ENCODE data around the gene CCDC51.

Gene CCDC51

GRCh38 chr3:48405971-48406370, 33.9 kb downstream of the CCDC51 start:
- CTCF ChIA-PET, result interaction anchor here (16.0 kb wide), 1 partner anchor 24 kb away, joined by 749 read pairs; the partner anchor contains the start of gene PLXNB1
- DNase-seq (ENCODE audit: low read depth, low spot score), result no peak
- TF ChIP-seq, protein P1, sequence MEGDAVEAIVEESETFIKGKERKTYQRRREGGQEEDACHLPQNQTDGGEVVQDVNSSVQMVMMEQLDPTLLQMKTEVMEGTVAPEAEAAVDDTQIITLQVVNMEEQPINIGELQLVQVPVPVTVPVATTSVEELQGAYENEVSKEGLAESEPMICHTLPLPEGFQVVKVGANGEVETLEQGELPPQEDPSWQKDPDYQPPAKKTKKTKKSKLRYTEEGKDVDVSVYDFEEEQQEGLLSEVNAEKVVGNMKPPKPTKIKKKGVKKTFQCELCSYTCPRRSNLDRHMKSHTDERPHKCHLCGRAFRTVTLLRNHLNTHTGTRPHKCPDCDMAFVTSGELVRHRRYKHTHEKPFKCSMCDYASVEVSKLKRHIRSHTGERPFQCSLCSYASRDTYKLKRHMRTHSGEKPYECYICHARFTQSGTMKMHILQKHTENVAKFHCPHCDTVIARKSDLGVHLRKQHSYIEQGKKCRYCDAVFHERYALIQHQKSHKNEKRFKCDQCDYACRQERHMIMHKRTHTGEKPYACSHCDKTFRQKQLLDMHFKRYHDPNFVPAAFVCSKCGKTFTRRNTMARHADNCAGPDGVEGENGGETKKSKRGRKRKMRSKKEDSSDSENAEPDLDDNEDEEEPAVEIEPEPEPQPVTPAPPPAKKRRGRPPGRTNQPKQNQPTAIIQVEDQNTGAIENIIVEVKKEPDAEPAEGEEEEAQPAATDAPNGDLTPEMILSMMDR (IDR thresholded peaks at IDR 0.05; ENCODE audit: insufficient read depth, low read length, missing control alignments), result no peak
- H3K4me3 ChIP-seq (ENCODE audit: low read depth, low read length), result no peak overlapping the region
- POLR2A ChIA-PET, result no interaction called here

DNA sequence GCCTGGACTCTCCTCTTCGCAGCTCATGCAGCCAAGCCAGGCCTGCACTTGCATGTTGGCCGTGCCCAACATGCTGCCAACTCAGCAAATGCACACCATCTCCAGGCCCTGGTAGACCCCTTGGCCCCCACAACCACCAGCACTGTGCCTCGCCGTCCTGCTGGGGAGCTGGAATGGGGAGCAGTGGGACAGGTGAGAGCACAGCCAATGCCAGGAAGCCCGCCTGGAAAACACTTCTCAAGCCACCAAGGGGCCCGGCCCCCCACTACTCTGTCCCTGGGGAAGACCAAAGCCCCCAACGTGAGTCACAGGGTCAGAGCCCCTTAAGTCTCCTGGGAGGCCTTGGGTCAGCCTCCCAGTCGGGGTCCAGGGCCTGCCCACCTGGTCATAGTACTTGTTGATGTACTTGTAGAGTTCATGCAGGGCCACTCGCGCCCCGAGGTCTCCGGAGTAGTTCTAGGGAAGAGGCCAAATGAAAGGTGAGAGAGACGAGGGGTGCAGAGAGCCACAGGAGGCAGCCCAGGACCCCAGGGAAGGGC, 34.5 kb downstream of the CCDC51 start:
- H3K4me3 ChIP-seq (ENCODE audit: low read depth, low read length), result no peak overlapping the region
- DNase-seq (ENCODE audit: low read depth, low spot score), result no peak
- CTCF ChIA-PET, result interaction anchor here (16.0 kb wide), 1 partner anchor 25 kb away, joined by 749 read pairs; the partner anchor contains the start of gene PLXNB1
- POLR2A ChIA-PET, result no interaction called here
- TF ChIP-seq, protein P1 (IDR thresholded peaks at IDR 0.05; ENCODE audit: insufficient read depth, low read length, missing control alignments), result no peak

DNA sequence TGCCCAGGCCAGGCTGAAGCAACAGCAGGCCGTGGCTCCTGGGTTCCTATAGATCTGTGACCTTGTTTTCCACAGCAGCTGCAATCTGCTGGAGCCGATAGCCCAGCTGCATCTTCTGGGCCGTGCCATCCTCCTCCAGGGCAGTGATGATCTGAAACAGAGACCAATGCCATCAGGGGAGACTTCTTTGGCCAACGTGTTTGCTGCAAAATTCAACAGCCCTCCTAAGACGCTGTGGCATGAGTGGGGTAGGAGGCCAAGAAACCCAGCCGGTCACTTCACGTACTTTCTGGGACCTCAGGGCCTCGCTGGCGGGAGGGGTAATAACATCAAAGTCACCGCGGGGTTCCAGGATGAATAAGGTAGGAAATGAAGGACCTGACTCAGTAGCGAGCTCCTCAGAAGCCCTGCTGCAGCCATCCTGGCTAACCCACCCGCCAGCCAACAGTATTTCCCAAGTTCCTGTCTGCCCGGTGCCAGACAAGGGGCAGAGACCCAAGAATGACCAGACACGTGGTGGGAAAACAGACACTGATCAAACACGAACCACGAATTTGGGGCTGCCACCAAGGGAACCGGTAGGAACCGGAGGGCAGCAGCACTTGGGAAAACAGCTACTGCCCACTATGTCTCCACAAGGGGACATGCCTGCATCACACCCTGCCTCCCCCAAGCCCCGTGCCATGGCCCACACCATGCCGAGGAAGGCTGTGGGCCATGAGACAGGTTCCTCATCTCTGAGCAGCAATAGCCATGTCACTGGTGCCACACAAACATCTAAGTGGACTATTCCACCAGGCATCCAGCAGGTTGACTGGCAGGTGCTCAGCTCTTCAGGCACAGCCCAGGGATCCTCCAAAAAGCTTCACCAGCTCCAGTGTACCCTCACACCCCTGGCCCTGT, 35.2 kb downstream of the CCDC51 start:
- DNase-seq (ENCODE audit: low read depth, low spot score), result no peak
- H3K4me3 ChIP-seq (ENCODE audit: low read depth, low read length), result no peak overlapping the region
- CTCF ChIA-PET, result interaction anchor here (5.0 to 16.0 kb wide), 2 partner anchors 12 to 25 kb away, joined by 46 to 749 read pairs; partner anchors contain the start of gene PLXNB1
- POLR2A ChIA-PET, result no interaction called here
- TF ChIP-seq, protein P1 (IDR thresholded peaks at IDR 0.05; ENCODE audit: insufficient read depth, low read length, missing control alignments), result no peak

- no peak overlapping the region for H3K4me3 ChIP-seq (ENCODE audit: low read depth, low read length)
- ChIA-PET CTCF (interaction anchor here (1.1 to 16.0 kb wide), 3 partner anchors 13 to 36 kb away, joined by 3 to 749 read pairs (median 46); partner anchors contain the start of genes CCDC51, PLXNB1 and TMA7), POLR2A (no interaction called here)
- TF ChIP-seq, protein P1 (IDR thresholded peaks at IDR 0.05; ENCODE audit: insufficient read depth, low read length, missing control alignments), result no peak
- DNase-seq (ENCODE audit: low read depth, low spot score), result no peak
Measured at GRCh38 chr3:48403533-48404439, 36.1 kb downstream of the CCDC51 start.

DNA sequence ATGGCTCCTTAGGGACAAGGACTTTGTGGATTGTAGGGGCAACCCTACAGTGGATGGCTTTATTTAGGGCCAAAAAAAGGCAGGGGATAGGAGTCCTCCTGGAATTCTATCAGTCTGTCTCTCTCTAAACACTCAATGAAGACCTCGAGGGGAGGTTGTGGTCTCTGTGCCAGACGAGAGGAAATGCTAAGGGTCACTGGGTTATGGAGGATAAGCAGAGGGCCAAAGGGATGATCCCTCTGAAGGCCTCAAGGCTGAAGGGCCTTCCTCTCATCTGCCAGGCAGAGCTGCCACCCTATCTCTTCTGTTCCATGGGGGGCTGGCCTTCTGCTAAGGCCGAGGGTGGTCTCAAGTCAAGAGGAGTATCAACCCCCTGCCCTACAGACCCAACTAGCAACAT, 37.0 kb downstream of the CCDC51 start:
- ChIA-PET CTCF (interaction anchor here (1.1 to 16.0 kb wide), 4 partner anchors 14 to 145 kb away, joined by 3 to 749 read pairs (median 51); partner anchors contain the start of genes CCDC51, PLXNB1 and TMA7), POLR2A (no interaction called here)
- no peak for DNase-seq (ENCODE audit: low read depth, low spot score)
- no peak overlapping the region for H3K4me3 ChIP-seq (ENCODE audit: low read depth, low read length)
- TF ChIP-seq, protein P1 (IDR thresholded peaks at IDR 0.05; ENCODE audit: insufficient read depth, low read length, missing control alignments), result no peak
